ENCODE results near the gene FILIP1L.

- no peak for TF ChIP-seq GATA2 (IDR thresholded peaks at IDR 0.05; ENCODE audit: low read depth, low read length)
- no peak for TF ChIP-seq GATA3 (IDR thresholded peaks at IDR 0.05; ENCODE audit: low read depth, low read length)
Measured at GRCh38 chr3:99839613-99840012, 274.7 kb downstream of the FILIP1L start.

All from SH-SY5Y (cell line).